NB4 (cell line): ENCODE results near the gene SLC11A1.
A peak's percentile ranks its signal among the peaks of the same experiment; 100 is the strongest.

Experiments
- DNase-seq: peaks from one replicate; pipeline ENCODE4 v3.0.0; 2010; ENCODE audit warnings: low read depth
- H3K4me3 ChIP-seq: one replicate; pipeline ENCODE4 v1.5.1; 2011; ENCODE audit warnings: mild to moderate bottlenecking, low read depth, low read length, moderate library complexity
- CTCF ChIP-seq: IDR thresholded peaks from one replicate; pipeline ENCODE4 v1.5.1; 2012; ENCODE audit warnings: low read depth, low read length
- MAX ChIP-seq: IDR thresholded peaks from 2 replicates; pipeline ENCODE4 v1.6.1; 2011; ENCODE audit warnings: low read depth, low read length
- MYC ChIP-seq: IDR thresholded peaks from 2 replicates; pipeline ENCODE4 v1.6.1; 2011; ENCODE audit warnings: low read depth, low read length
- POLR2A ChIP-seq: IDR thresholded peaks from 2 replicates; pipeline ENCODE4 v1.6.1; 2011; ENCODE audit warnings: mild to moderate bottlenecking; ENCODE audit not compliant: insufficient read length; ENCODE audit errors: extremely low read depth

SLC11A1 gene

GRCh38 chr2:218405086-218405745 is 23.1 kb downstream of the SLC11A1 start:
- TF ChIP-seq MYC (no peak), MAX (no peak), CTCF (no peak), POLR2A (no peak)
- H3K4me3 ChIP-seq, result peak overlapping the region; percentile 43
- DNase-seq, result no peak

GRCh38 chr2:218405746-218406208 is 23.7 kb downstream of the SLC11A1 start:
- DNase-seq, result peak; percentile 71
- no peak for TF ChIP-seq POLR2A
- TF ChIP-seq MAX, result no peak
- no peak for TF ChIP-seq CTCF
- no peak for TF ChIP-seq MYC
- peak overlapping the region; percentile 43 for H3K4me3 ChIP-seq

GRCh38 chr2:218406209-218406948 is 24.3 kb downstream of the SLC11A1 start:
- H3K4me3 ChIP-seq, result peak overlapping the region; percentile 49
- no peak for TF ChIP-seq POLR2A
- peak; percentile 79 for TF ChIP-seq CTCF
- peak; percentile 66 for TF ChIP-seq MYC
- TF ChIP-seq MAX, result peak; percentile 29
- DNase-seq, result peak; percentile 98

GRCh38 chr2:218406949-218407618 is 25.0 kb downstream of the SLC11A1 start:
- peak overlapping the region; percentile 49 for H3K4me3 ChIP-seq
- peak; percentile 83 for DNase-seq
- TF ChIP-seq MAX, result peak; percentile 58; the same call in 1 of the 2 replicates
- no peak; the same call in 1 of the 2 replicates for TF ChIP-seq MYC

- TF ChIP-seq MYC, result no peak
- TF ChIP-seq POLR2A, result no peak
- no peak for TF ChIP-seq MAX
- no peak for TF ChIP-seq CTCF
- no peak overlapping the region for H3K4me3 ChIP-seq
- DNase-seq, result peak; percentile 39
Measured at GRCh38 chr2:218407717-218408116, 25.6 kb downstream of the SLC11A1 start.

- H3K4me3 ChIP-seq, result no peak overlapping the region
- DNase-seq, result no peak
- TF ChIP-seq MYC (no peak), MAX (no peak), CTCF (no peak), POLR2A (no peak)
Measured at GRCh38 chr2:218418321-218418716, 36.2 kb downstream of the SLC11A1 start.
